ENCODE results near the gene ASCL2. TPM values are rescaled to one million over a fixed set of nuclear protein-coding genes. Genes with fewer than 3 reads are reported as not detected.

ASCL2 gene
- total RNA-seq, 2 experiments from 2014 or later = 2.7 to 3.4 TPM

GRCh38 chr11:2221591-2221990 lies 48.8 kb downstream of the ASCL2 start:
- H3K27ac Mint-ChIP-seq = no peak overlapping the region
- H3K4me3 Mint-ChIP-seq = no peak overlapping the region
- peaks cover 4% of the 10 kb centered on the region for H3K27me3 Mint-ChIP-seq
- H3K4me1 Mint-ChIP-seq (ENCODE audit: low read depth) = no peaks in the 10 kb centered on the region
- no peak for TF ChIP-seq CTCF (IDR thresholded peaks at IDR 0.05)
- H3K36me3 Mint-ChIP-seq (ENCODE audit: low read depth) = no peaks in the 10 kb centered on the region
- intact Hi-C loops (cut with micrococcal nuclease) = no loop called here
- CTCF ChIA-PET = no interaction called here
- POLR2A ChIA-PET = no interaction called here
- H3K9me3 Mint-ChIP-seq = peaks cover 10% of the 10 kb centered on the region
- DNase-seq = no peak
- no peak for ATAC-seq

- no peak for DNase-seq
- no peaks in the 10 kb centered on the region for H3K36me3 Mint-ChIP-seq (ENCODE audit: low read depth)
- ATAC-seq = no peak
- no peak for TF ChIP-seq CTCF (IDR thresholded peaks at IDR 0.05)
- ChIA-PET CTCF (no interaction called here), POLR2A (no interaction called here)
- H3K27ac Mint-ChIP-seq = no peak overlapping the region
- peaks cover 10% of the 10 kb centered on the region for H3K9me3 Mint-ChIP-seq
- H3K27me3 Mint-ChIP-seq = peaks cover 4% of the 10 kb centered on the region
- intact Hi-C loops (cut with micrococcal nuclease) = no loop called here
- no peaks in the 10 kb centered on the region for H3K4me1 Mint-ChIP-seq (ENCODE audit: low read depth)
- no peak overlapping the region for H3K4me3 Mint-ChIP-seq
Measured at GRCh38 chr11:2221024-2221423, 49.4 kb downstream of the ASCL2 start.

GRCh38 chr11:2220173-2220771 lies 50.1 kb downstream of the ASCL2 start:
- intact Hi-C loops (cut with micrococcal nuclease) = no loop called here
- Mint-ChIP-seq H3K9me3 (peaks cover 10% of the 10 kb centered on the region), H3K4me1 (ENCODE audit: low read depth) (no peaks in the 10 kb centered on the region), H3K4me3 (no peak overlapping the region), H3K27me3 (peaks cover 4% of the 10 kb centered on the region), H3K27ac (no peak overlapping the region), H3K36me3 (ENCODE audit: low read depth) (no peaks in the 10 kb centered on the region)
- ATAC-seq (no peak), DNase-seq (no peak)
- ChIA-PET POLR2A (no interaction called here), CTCF (no interaction called here)
- no peak for TF ChIP-seq CTCF (IDR thresholded peaks at IDR 0.05)

- no peak for ATAC-seq
- H3K36me3 Mint-ChIP-seq (ENCODE audit: low read depth) = no peaks in the 10 kb centered on the region
- H3K27me3 Mint-ChIP-seq = peaks cover 4% of the 10 kb centered on the region
- DNase-seq = no peak
- no peaks in the 10 kb centered on the region for H3K4me1 Mint-ChIP-seq (ENCODE audit: low read depth)
- no peak overlapping the region for H3K4me3 Mint-ChIP-seq
- H3K27ac Mint-ChIP-seq = no peak overlapping the region
- H3K9me3 Mint-ChIP-seq = peaks cover 10% of the 10 kb centered on the region
- POLR2A ChIA-PET = no interaction called here
- no peak for TF ChIP-seq CTCF (IDR thresholded peaks at IDR 0.05)
- intact Hi-C loops (cut with micrococcal nuclease) = no loop called here
- CTCF ChIA-PET = no interaction called here
Measured at GRCh38 chr11:2219318-2220017, 50.9 kb downstream of the ASCL2 start.

Other genes with a start within 250 kb of the ASCL2 start
- gene IGF2, start 131.2 kb downstream of the ASCL2 start, total RNA-seq = 1 to 10 TPM; 8.1 to 8.2 TPM
- not detected for gene INS, start 109.4 kb downstream of the ASCL2 start, total RNA-seq
- gene TH, start 98.8 kb downstream of the ASCL2 start, total RNA-seq = not detected
- gene C11orf21, start 31.3 kb upstream of the ASCL2 start, total RNA-seq = 1 to 10 TPM; 2.1 to 2.2 TPM
- 1 to 10 TPM; 3.1 to 4.9 TPM for gene TSPAN32, start 31.4 kb upstream of the ASCL2 start, total RNA-seq
- gene CD81, start 106.7 kb upstream of the ASCL2 start, total RNA-seq = 100 to 1,000 TPM; 133 to 138 TPM
- 10 to 100 TPM; 36.2 to 38.9 TPM for gene TSSC4, start 130.2 kb upstream of the ASCL2 start, total RNA-seq
- not detected for gene TRPM5, start 173.9 kb upstream of the ASCL2 start, total RNA-seq
- gene KCNQ1, start 174.4 kb upstream of the ASCL2 start, total RNA-seq = 1 to 10 TPM; 8.7 to 9.5 TPM

Measured in activated CD8-positive, alpha-beta T cell treated with anti-CD3 and anti-CD28 coated beads for 36 hours (primary cell).